Thyroid gland (tissue), 4 donors: ENCODE measurements around the gene NUMB.

ENCODE experiments used
- POLR2A ChIP-seq, 2 donors: fragments of 450-650 bp; IDR thresholded peaks; one replicate each; pipeline ENCODE4 v1.6.1; 2017; ENCODE audit warnings: antibody characterized with exemption in 2 of 2, mild to moderate bottlenecking in 2 of 2, moderate library complexity in 1 of 2
- TF ChIP-seq, protein P1 (sequence below), 6 experiments: fragments of 200-600 bp in 3 of 6; fragments of 450-650 bp in 3 of 6; sonication (generic) in 3 of 6; IDR thresholded peaks; one replicate each; pipeline ENCODE4 v1.5.1; 2016 to 2019; ENCODE audit warnings: antibody characterized with exemption in 6 of 6, mild to moderate bottlenecking in 2 of 6, inconsistent platforms in 1 of 6, moderate library complexity in 1 of 6

DNA sequence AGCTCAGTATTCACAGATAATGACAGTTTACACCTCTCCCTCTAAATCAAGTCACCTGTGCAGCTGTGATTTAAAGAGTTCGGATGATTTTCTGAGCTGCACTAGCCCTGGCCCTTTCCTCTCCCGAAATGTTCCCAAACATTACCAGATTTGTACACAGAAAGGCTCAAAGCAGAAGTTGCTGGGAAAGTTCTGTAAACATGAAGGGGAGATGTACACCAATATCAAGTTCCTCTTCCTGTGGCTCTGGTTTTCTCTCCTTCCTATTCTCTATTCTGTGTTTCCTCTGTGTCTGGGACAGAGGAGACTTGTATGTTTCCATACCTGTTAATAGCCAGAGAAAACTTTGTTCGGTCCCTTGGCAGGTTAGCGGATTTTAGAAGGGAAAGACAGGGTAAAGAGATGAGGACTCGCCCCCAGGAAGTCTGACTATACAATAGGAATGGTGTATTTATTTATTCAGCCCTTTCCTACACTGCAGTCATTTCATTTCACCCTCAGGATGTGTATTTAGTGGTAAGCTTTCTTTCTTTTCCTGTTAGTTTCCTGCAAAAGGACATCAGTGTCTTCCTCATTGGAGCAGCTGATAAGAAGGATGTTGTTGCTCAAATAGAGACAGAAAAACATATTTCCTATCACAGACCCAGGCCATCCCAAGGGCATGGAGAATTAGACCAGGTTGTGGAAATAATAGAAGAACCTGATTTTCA is 7.6 kb upstream of the NUMB start:
- TF ChIP-seq, protein P1, sequence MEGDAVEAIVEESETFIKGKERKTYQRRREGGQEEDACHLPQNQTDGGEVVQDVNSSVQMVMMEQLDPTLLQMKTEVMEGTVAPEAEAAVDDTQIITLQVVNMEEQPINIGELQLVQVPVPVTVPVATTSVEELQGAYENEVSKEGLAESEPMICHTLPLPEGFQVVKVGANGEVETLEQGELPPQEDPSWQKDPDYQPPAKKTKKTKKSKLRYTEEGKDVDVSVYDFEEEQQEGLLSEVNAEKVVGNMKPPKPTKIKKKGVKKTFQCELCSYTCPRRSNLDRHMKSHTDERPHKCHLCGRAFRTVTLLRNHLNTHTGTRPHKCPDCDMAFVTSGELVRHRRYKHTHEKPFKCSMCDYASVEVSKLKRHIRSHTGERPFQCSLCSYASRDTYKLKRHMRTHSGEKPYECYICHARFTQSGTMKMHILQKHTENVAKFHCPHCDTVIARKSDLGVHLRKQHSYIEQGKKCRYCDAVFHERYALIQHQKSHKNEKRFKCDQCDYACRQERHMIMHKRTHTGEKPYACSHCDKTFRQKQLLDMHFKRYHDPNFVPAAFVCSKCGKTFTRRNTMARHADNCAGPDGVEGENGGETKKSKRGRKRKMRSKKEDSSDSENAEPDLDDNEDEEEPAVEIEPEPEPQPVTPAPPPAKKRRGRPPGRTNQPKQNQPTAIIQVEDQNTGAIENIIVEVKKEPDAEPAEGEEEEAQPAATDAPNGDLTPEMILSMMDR (IDR thresholded peaks at IDR 0.05) = no peak
- TF ChIP-seq POLR2A (IDR thresholded peaks at IDR 0.05) = no peak
